Uterus (tissue), 4 donors: Measurements from ENCODE around the gene RBM26. TPM values are rescaled to one million over a fixed set of nuclear protein-coding genes. Genes with fewer than 3 reads are reported as not detected.

ENCODE experiments used
- DNase-seq, 2 donors: peaks; one replicate each; pipeline ENCODE4 v3.0.0-alpha.2; 2019 to 2020
- H3K27ac ChIP-seq, 2 donors: fragments of 200-600 bp; sonication (generic); 1 replicate in 1 of 2; 2 replicates in 1 of 2; pipeline ENCODE4 v1.5.1; 2016 to 2018
- H3K27me3 ChIP-seq, 2 donors: fragments of 200-600 bp; sonication (generic); one replicate each; pipeline ENCODE4 v1.5.1; 2018 to 2019; ENCODE audit warnings: control low read depth in 1 of 2
- H3K36me3 ChIP-seq, 2 donors: fragments of 200-600 bp; sonication (generic); one replicate each; pipeline ENCODE4 v1.5.1; 2019; ENCODE audit warnings: control low read depth in 1 of 2
- H3K4me1 ChIP-seq, 2 donors: fragments of 200-600 bp; sonication (generic); one replicate each; pipeline ENCODE4 v1.5.1; 2018 to 2019; ENCODE audit warnings: control low read depth in 1 of 2
- H3K4me3 ChIP-seq, 2 donors: fragments of 200-600 bp; sonication (generic); 1 replicate in 1 of 2; 2 replicates in 1 of 2; pipeline ENCODE4 v1.5.1; 2018 to 2019; ENCODE audit warnings: mild to moderate bottlenecking in 1 of 2
- H3K9me3 ChIP-seq, 2 donors: fragments of 200-600 bp; sonication (generic); one replicate each; pipeline ENCODE4 v1.5.1; 2019; ENCODE audit warnings: control low read depth in 1 of 2
- CTCF ChIP-seq, 4 experiments: fragments of 200-600 bp in 2 of 4; fragments of 450-650 bp in 2 of 4; sonication (generic) in 2 of 4; IDR thresholded peaks; one replicate each; pipeline ENCODE4 v1.5.1; 2016 to 2019; ENCODE audit warnings: antibody characterized with exemption in 4 of 4, mild to moderate bottlenecking in 2 of 4, moderate library complexity in 1 of 4
- POLR2A ChIP-seq, 2 donors: fragments of 450-650 bp; IDR thresholded peaks; one replicate each; pipeline ENCODE4 v1.6.1; 2016; ENCODE audit warnings: antibody characterized with exemption in 2 of 2, mild to moderate bottlenecking in 1 of 2, moderate library complexity in 1 of 2
- intact Hi-C: fragments of 100-400 bp; cut with DNase I; formaldehyde crosslinking; loops from one replicate; pipeline ENCODE4 v1.15.1; 2023; ENCODE audit warnings: low total_unique reads
- total RNA-seq, 4 donors: library from RNA; depleted of rRNA in 3 of 4; stranded (reverse); fragments of >200 nt in 3 of 4; gene quantifications; one replicate each; pipeline versions ENCODE4 v1.1.0 to v1.2.4, GENCODE V29; 2014 to 2023
- donor health status: DM: yes; HTN: yes; CAD: no.

The RBM26 gene
- total RNA-seq, 4 donors from 2014 or later: 33.8 to 83.8 (median 54.5) TPM

GRCh38 chr13:79336966-79337365 is 69.1 kb downstream of the RBM26 start:
- Histone ChIP-seq H3K27me3 (no peaks in the 10 kb centered on the region), H3K36me3 (no peaks in the 10 kb centered on the region), H3K9me3 (no peaks in the 10 kb centered on the region), H3K4me1 (no peaks in the 10 kb centered on the region), H3K27ac (no peak overlapping the region), H3K4me3 (no peak overlapping the region)
- intact Hi-C loops: no loop called here
- TF ChIP-seq POLR2A (IDR thresholded peaks at IDR 0.05) (no peak), CTCF (IDR thresholded peaks at IDR 0.05) (no peak)
- no peak for DNase-seq

- DNase-seq: no peak
- H3K9me3 ChIP-seq: no peaks in the 10 kb centered on the region
- no peak for TF ChIP-seq POLR2A (IDR thresholded peaks at IDR 0.05)
- TF ChIP-seq CTCF (IDR thresholded peaks at IDR 0.05): no peak
- no peak overlapping the region for H3K27ac ChIP-seq
- no peak overlapping the region for H3K4me3 ChIP-seq
- H3K36me3 ChIP-seq: peaks cover 0 to 4% of the 10 kb centered on the region in 2 donors
- H3K4me1 ChIP-seq: no peaks in the 10 kb centered on the region
- no peaks in the 10 kb centered on the region for H3K27me3 ChIP-seq
- intact Hi-C loops: no loop called here
Observed at GRCh38 chr13:79328510-79328909, 77.5 kb downstream of the RBM26 start.

GRCh38 chr13:79320433-79320832 is 85.6 kb downstream of the RBM26 start:
- H3K27me3 ChIP-seq: no peaks in the 10 kb centered on the region
- H3K9me3 ChIP-seq: no peaks in the 10 kb centered on the region
- no peaks in the 10 kb centered on the region for H3K36me3 ChIP-seq
- DNase-seq: no peak
- intact Hi-C loops: no loop called here
- TF ChIP-seq CTCF (IDR thresholded peaks at IDR 0.05) (no peak), POLR2A (IDR thresholded peaks at IDR 0.05) (no peak)
- H3K27ac ChIP-seq: no peak overlapping the region
- no peak overlapping the region for H3K4me3 ChIP-seq
- no peaks in the 10 kb centered on the region for H3K4me1 ChIP-seq

- DNase-seq: no peak
- TF ChIP-seq CTCF (IDR thresholded peaks at IDR 0.05) (no peak), POLR2A (IDR thresholded peaks at IDR 0.05) (no peak)
- Histone ChIP-seq H3K27me3 (no peaks in the 10 kb centered on the region), H3K4me3 (no peak overlapping the region), H3K4me1 (no peaks in the 10 kb centered on the region), H3K9me3 (no peaks in the 10 kb centered on the region), H3K36me3 (no peaks in the 10 kb centered on the region), H3K27ac (no peak overlapping the region)
- intact Hi-C loops: no loop called here
Observed at GRCh38 chr13:79318664-79319063, 87.4 kb downstream of the RBM26 start.

GRCh38 chr13:79317856-79318255 is 88.2 kb downstream of the RBM26 start:
- H3K9me3 ChIP-seq: no peaks in the 10 kb centered on the region
- no peaks in the 10 kb centered on the region for H3K27me3 ChIP-seq
- TF ChIP-seq POLR2A (IDR thresholded peaks at IDR 0.05): no peak
- no peak for TF ChIP-seq CTCF (IDR thresholded peaks at IDR 0.05)
- H3K27ac ChIP-seq: no peak overlapping the region
- H3K36me3 ChIP-seq: no peaks in the 10 kb centered on the region
- H3K4me3 ChIP-seq: no peak overlapping the region
- no peaks in the 10 kb centered on the region for H3K4me1 ChIP-seq
- intact Hi-C loops: no loop called here
- DNase-seq: no peak
